Measurements from ENCODE around the gene SYT7.

Gene SYT7

GRCh38 chr11:61579676-61580270 is 1.1 kb downstream of the SYT7 start:
- DNase-seq = no peak

- no peak for DNase-seq
These were observed 1.8 kb downstream of the SYT7 start for GRCh38 chr11:61578819-61579675.

- no peak for DNase-seq
These were observed 3.3 kb downstream of the SYT7 start for GRCh38 chr11:61577383-61578118.

GRCh38 chr11:61575886-61576861 is 4.7 kb downstream of the SYT7 start:
- DNase-seq = no peak

- DNase-seq = no peak
These were observed 6.3 kb downstream of the SYT7 start for GRCh38 chr11:61574611-61575010.

GRCh38 chr11:61572913-61573312 is 8.0 kb downstream of the SYT7 start:
- DNase-seq = no peak

GRCh38 chr11:61571869-61572268 is 9.0 kb downstream of the SYT7 start:
- no peak for DNase-seq

- DNase-seq = no peak
These were observed 9.5 kb downstream of the SYT7 start for GRCh38 chr11:61571337-61571736.

GRCh38 chr11:61569701-61570100 is 11.2 kb downstream of the SYT7 start:
- DNase-seq = no peak

GRCh38 chr11:61569018-61569417 is 11.9 kb downstream of the SYT7 start:
- no peak for DNase-seq

- peak; percentile 85 to 86 for DNase-seq
These were observed 13.4 kb downstream of the SYT7 start for GRCh38 chr11:61567286-61568061.

GRCh38 chr11:61564936-61565696 is 15.8 kb downstream of the SYT7 start:
- no peak for DNase-seq

- DNase-seq = no peak
These were observed 20.1 kb downstream of the SYT7 start for GRCh38 chr11:61560751-61561150.

GRCh38 chr11:61556621-61557020 is 24.3 kb downstream of the SYT7 start:
- no peak for DNase-seq

- no peak for DNase-seq
These were observed 24.9 kb downstream of the SYT7 start for GRCh38 chr11:61555978-61556377.

- DNase-seq = no peak
These were observed 25.6 kb downstream of the SYT7 start for GRCh38 chr11:61555051-61555969.

- DNase-seq = no peak
These were observed 26.5 kb downstream of the SYT7 start for GRCh38 chr11:61554172-61554988.

GRCh38 chr11:61553373-61554171 is 27.3 kb downstream of the SYT7 start:
- no peak for DNase-seq

All from Kasumi-1 (cell line).